ENCODE results near the gene CBY1. TPM values are rescaled to one million over a fixed set of nuclear protein-coding genes. Genes with fewer than 3 reads are reported as not detected.

The CBY1 gene
- total RNA-seq, 4 donors from 2014 or later = 13.6 to 26.0 (median 23.0) TPM

GRCh38 chr22:38696606-38697424 lies 40.4 kb downstream of the CBY1 start:
- no peaks in the 10 kb centered on the region for H3K27me3 ChIP-seq
- H3K36me3 ChIP-seq = no peaks in the 10 kb centered on the region
- intact Hi-C loops (cut with DNase I) = no loop called here
- H3K4me3 ChIP-seq (replicated peaks in 1 of 3) = no peak overlapping the region
- peak; percentile 65 to 66 for DNase-seq
- 29 to 36% methylated on average over 3 of the region's 3 CpGs for WGBS, 2 donors
- peak overlapping the region; percentile 56 to 99 (median 98) for H3K27ac ChIP-seq
- H3K9me3 ChIP-seq = no peaks in the 10 kb centered on the region
- TF ChIP-seq POLR2A (IDR thresholded peaks at IDR 0.05) (no peak), CTCF (IDR thresholded peaks at IDR 0.05) (no peak)
- H3K4me1 ChIP-seq = peaks cover 49 to 50% of the 10 kb centered on the region in 2 donors

- intact Hi-C loops (cut with DNase I) = no loop called here
These were observed 41.1 kb downstream of the CBY1 start for GRCh38 chr22:38697425-38698089.

GRCh38 chr22:38698407-38699094 lies 42.1 kb downstream of the CBY1 start:
- Histone ChIP-seq H3K4me1 (peaks cover 49 to 51% of the 10 kb centered on the region in 2 donors), H3K9me3 (no peaks in the 10 kb centered on the region), H3K36me3 (no peaks in the 10 kb centered on the region), H3K27ac (peak overlapping the region; percentile 56 to 99 (median 98)), H3K4me3 (replicated peaks in 1 of 3) (peak overlapping the region in 1 of 3 donors; percentile 91), H3K27me3 (no peaks in the 10 kb centered on the region)
- no peak for TF ChIP-seq CTCF (IDR thresholded peaks at IDR 0.05)
- no peak for TF ChIP-seq POLR2A (IDR thresholded peaks at IDR 0.05)
- 81 to 89% methylated on average over 13 of the region's 13 CpGs for WGBS, 2 donors
- intact Hi-C loops (cut with DNase I) = no loop called here
- no peak for DNase-seq

More at GRCh38 chr22:38697425-38698089, 41.1 kb downstream of the CBY1 start:
- H3K4me1 ChIP-seq = peaks cover 49 to 51% of the 10 kb centered on the region in 2 donors
- WGBS, 2 donors = 51% methylated on average over 8 of the region's 8 CpGs
- DNase-seq = peak; percentile 66 to 73
- TF ChIP-seq POLR2A (IDR thresholded peaks at IDR 0.05) (peak in 1 of 2 donors; percentile 11), CTCF (IDR thresholded peaks at IDR 0.05) (no peak)
- H3K4me3 ChIP-seq (replicated peaks in 1 of 3) = no peak overlapping the region
- peak overlapping the region; percentile 56 to 99 (median 98) for H3K27ac ChIP-seq
- no peaks in the 10 kb centered on the region for H3K9me3 ChIP-seq
- H3K27me3 ChIP-seq = no peaks in the 10 kb centered on the region
- no peaks in the 10 kb centered on the region for H3K36me3 ChIP-seq

GRCh38 chr22:38699143-38699542 lies 42.7 kb downstream of the CBY1 start:
- intact Hi-C loops (cut with DNase I) = no loop called here
- TF ChIP-seq CTCF (IDR thresholded peaks at IDR 0.05) (no peak), POLR2A (IDR thresholded peaks at IDR 0.05) (no peak)
- peaks cover 49 to 51% of the 10 kb centered on the region in 2 donors for H3K4me1 ChIP-seq

More at GRCh38 chr22:38699143-38699542, 42.7 kb downstream of the CBY1 start:
- no peaks in the 10 kb centered on the region for H3K27me3 ChIP-seq
- 42 to 46% methylated on average over 5 of the region's 5 CpGs for WGBS, 2 donors
- H3K27ac ChIP-seq = peak overlapping the region; percentile 91 to 99 (median 98)
- no peak for DNase-seq
- H3K9me3 ChIP-seq = no peaks in the 10 kb centered on the region
- no peaks in the 10 kb centered on the region for H3K36me3 ChIP-seq
- peak overlapping the region in 2 of 3 donors; percentile 91 to 98 for H3K4me3 ChIP-seq (replicated peaks in 1 of 3)
